Ascending aorta (tissue), 2 donors: ENCODE data around the gene GABPB2. TPM values are rescaled to one million over a fixed set of nuclear protein-coding genes. Genes with fewer than 3 reads are reported as not detected.
"Not testable (repeated sequence)": the region's sequence is repeated elsewhere in the genome, so short reads cannot be mapped to it uniquely, and the experiment has no call there.

ENCODE experiments used
- DNase-seq, 2 donors: peaks; one replicate each; pipeline ENCODE4 v3.0.0-alpha.2; 2019; ENCODE audit warnings: low spot score in 2 of 2
- H3K27ac ChIP-seq, 2 donors: fragments of 200-600 bp; sonication (generic); one replicate each; pipeline ENCODE4 v1.5.1; 2016 to 2017; ENCODE audit warnings: mild to moderate bottlenecking in 1 of 2
- H3K27me3 ChIP-seq: fragments of 200-600 bp; sonication (generic); one replicate; pipeline ENCODE4 v1.5.1; 2017
- H3K36me3 ChIP-seq, 2 donors: fragments of 200-600 bp; sonication (generic); one replicate each; pipeline ENCODE4 v1.5.1; 2016
- H3K4me1 ChIP-seq, 2 donors: fragments of 200-600 bp; sonication (generic); one replicate each; pipeline ENCODE4 v1.5.1; 2016 to 2017; ENCODE audit warnings: mild to moderate bottlenecking in 1 of 2
- H3K4me3 ChIP-seq, 2 donors: fragments of 200-600 bp; sonication (generic); one replicate each; pipeline ENCODE4 v1.5.1; 2016 to 2017; ENCODE audit warnings: mild to moderate bottlenecking in 1 of 2
- H3K9me3 ChIP-seq, 2 donors: fragments of 200-600 bp; sonication (generic); one replicate each; pipeline ENCODE4 v1.5.1; 2016
- intact Hi-C: fragments of 100-400 bp; cut with DNase I; formaldehyde crosslinking; loops from one replicate; pipeline ENCODE4 v1.15.1; 2023
- total RNA-seq: library from RNA; depleted of rRNA; stranded (reverse); fragments of >200 nt; gene quantifications from one replicate; pipeline ENCODE4 v1.1.0, GENCODE V29; 2016
- TF ChIP-seq, protein P1 (sequence below), 3 experiments: fragments of 200-600 bp in 2 of 3; fragments of 450-650 bp in 1 of 3; sonication (generic) in 2 of 3; IDR thresholded peaks; one replicate each; pipeline ENCODE4 v1.5.1; 2016 to 2019; ENCODE audit warnings: antibody characterized with exemption in 3 of 3, mild to moderate bottlenecking in 1 of 3, moderate library complexity in 1 of 3

The GABPB2 gene
- total RNA-seq, 1 donor from 2014 or later: 3.7 TPM

DNA sequence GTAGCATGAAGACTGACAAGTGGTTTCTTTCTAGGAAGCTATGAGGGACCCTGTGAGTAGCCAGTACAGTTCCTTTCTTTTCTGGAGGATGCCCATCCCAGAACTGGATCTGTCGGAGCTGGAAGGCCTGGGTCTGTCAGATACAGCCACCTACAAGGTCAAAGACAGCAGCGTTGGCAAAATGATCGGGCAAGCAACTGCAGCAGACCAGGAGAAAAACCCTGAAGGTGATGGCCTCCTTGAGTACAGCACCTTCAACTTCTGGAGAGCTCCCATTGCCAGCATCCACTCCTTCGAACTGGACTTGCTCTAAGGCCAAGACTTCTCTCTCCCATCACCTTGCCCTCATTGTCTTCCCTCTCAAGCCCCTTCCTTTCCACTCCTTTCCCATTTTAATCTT is 3.4 kb upstream of the GABPB2 start:
- Histone ChIP-seq H3K4me3 (no peak overlapping the region), H3K9me3 (no peaks in the 10 kb centered on the region), H3K36me3 (no peaks in the 10 kb centered on the region), H3K27me3 (no peaks in the 10 kb centered on the region), H3K27ac (no peak overlapping the region), H3K4me1 (peaks cover 0 to 15% of the 10 kb centered on the region in 2 donors)
- peak in 1 of 2 donors; percentile 37 for DNase-seq
- intact Hi-C loops: no loop called here
- TF ChIP-seq, protein P1, sequence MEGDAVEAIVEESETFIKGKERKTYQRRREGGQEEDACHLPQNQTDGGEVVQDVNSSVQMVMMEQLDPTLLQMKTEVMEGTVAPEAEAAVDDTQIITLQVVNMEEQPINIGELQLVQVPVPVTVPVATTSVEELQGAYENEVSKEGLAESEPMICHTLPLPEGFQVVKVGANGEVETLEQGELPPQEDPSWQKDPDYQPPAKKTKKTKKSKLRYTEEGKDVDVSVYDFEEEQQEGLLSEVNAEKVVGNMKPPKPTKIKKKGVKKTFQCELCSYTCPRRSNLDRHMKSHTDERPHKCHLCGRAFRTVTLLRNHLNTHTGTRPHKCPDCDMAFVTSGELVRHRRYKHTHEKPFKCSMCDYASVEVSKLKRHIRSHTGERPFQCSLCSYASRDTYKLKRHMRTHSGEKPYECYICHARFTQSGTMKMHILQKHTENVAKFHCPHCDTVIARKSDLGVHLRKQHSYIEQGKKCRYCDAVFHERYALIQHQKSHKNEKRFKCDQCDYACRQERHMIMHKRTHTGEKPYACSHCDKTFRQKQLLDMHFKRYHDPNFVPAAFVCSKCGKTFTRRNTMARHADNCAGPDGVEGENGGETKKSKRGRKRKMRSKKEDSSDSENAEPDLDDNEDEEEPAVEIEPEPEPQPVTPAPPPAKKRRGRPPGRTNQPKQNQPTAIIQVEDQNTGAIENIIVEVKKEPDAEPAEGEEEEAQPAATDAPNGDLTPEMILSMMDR (IDR thresholded peaks at IDR 0.05): no peak

DNA sequence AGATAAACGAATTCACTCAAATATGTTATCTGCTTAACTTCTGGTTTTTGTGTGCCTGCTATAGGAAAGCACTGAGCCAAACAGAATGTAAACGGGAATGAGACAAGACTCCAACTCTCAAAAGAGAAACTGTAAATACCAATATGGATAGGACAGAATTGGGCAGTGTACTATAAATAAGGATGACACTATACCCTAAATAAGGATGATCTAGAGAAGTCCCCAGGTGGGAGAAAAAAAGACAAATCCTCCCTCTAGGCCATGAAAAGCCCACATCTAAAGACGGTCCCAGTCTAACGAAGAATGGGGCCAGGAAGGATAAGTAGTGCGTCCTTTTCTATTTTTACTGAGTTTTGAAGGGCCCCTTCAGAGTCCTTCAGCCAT is 1.5 kb upstream of the GABPB2 start:
- TF ChIP-seq, protein P1 (IDR thresholded peaks at IDR 0.05): no peak
- DNase-seq: no peak
- intact Hi-C loops: no loop called here
- no peaks in the 10 kb centered on the region for H3K9me3 ChIP-seq
- H3K4me3 ChIP-seq: peak overlapping the region in 1 of 2 donors; percentile 88
- no peaks in the 10 kb centered on the region for H3K36me3 ChIP-seq
- no peaks in the 10 kb centered on the region for H3K27me3 ChIP-seq
- peaks cover 0 to 5% of the 10 kb centered on the region in 2 donors for H3K4me1 ChIP-seq
- peak overlapping the region; percentile 98 to 99 for H3K27ac ChIP-seq

DNA sequence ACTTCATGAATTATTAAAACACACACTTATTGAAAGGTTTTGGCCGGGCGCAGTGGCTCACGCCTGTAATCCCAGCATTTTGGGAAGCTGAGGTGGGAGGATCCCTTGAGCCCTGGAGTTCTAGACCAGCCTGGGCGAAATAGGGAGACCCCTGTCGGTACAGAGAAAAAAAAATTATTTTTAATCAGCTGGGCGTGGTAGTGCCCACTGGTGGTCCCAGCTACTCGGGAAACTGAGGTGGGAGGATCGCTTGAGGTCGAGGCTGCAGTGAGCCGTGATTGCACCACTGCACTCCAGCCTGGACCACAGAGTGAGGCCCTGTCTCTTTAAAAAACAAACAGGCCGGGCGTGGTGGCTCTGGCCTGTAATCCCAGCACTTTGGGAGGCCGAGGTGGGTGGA is 1.7 kb downstream of the GABPB2 start:
- Histone ChIP-seq H3K36me3 (no peaks in the 10 kb centered on the region), H3K27ac (peak overlapping the region in 1 of 2 donors; percentile 98), H3K4me3 (no peak overlapping the region), H3K9me3 (no peaks in the 10 kb centered on the region), H3K4me1 (peaks cover 0 to 5% of the 10 kb centered on the region in 2 donors), H3K27me3 (no peaks in the 10 kb centered on the region)
- DNase-seq: no peak
- intact Hi-C loops: loop anchor here (5.0 kb wide), 2 partner anchors 45 to 710 kb away; partner anchors contain the start of gene RPRD2
- TF ChIP-seq, protein P1 (IDR thresholded peaks at IDR 0.05): no peak

DNA sequence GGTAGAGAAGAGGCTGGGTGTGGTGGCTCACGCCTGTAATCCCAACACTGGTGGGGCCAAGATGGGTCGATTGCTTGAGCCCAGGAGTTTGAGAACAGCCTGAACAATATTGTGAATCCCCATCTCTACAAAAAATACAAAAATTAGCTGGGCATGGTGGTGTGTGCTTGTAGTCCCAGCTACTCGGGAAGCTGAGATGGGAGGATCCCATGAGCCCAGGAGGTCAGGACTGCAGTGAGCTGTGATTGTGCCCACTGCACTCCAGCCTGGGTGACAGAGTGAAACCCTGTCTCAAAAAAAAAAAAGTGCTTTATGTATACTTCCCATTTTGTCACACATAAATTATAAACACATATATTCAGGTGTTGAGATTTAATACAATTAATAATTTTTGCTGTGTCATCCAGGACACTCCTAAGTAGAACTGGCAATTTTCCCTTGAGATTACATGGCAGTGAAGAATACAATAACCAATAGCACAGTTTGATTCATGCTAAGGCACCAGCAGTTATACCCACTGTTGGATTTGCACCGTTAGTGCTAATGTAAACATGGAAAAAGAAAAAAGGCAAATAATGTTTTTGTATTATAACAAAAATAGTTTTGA is 15.5 kb downstream of the GABPB2 start:
- TF ChIP-seq, protein P1 (IDR thresholded peaks at IDR 0.05): no peak
- H3K9me3 ChIP-seq: no peaks in the 10 kb centered on the region
- no peak for DNase-seq
- H3K27me3 ChIP-seq: no peaks in the 10 kb centered on the region
- no peaks in the 10 kb centered on the region for H3K4me1 ChIP-seq
- H3K27ac ChIP-seq: no peak overlapping the region
- H3K4me3 ChIP-seq: no peak overlapping the region
- no peaks in the 10 kb centered on the region for H3K36me3 ChIP-seq
- intact Hi-C loops: no loop called here

DNA sequence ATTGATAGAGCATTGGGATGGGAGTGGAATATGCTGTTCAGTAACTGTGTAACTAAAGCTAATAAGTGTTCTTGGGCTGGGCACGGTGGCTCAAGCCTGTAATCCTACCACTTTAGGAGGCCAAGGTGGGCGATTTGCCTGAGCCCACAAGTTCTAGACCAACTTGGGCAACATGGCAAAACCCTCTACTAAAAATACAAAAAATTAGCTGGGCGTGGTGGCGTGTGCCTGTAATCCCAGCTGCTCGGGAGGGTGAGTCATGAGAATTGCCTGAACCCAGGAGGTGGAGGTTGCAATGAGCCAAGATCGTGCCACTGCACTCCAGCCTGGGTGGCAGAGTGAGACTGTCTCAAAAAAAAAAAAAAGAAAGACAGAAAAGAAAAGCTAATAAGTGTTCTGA is 26.9 kb downstream of the GABPB2 start:
- H3K36me3 ChIP-seq, H3K27ac ChIP-seq, H3K9me3 ChIP-seq, H3K4me3 ChIP-seq, DNase-seq, H3K4me1 ChIP-seq, intact Hi-C loops, H3K27me3 ChIP-seq: not testable (repeated sequence)

DNA sequence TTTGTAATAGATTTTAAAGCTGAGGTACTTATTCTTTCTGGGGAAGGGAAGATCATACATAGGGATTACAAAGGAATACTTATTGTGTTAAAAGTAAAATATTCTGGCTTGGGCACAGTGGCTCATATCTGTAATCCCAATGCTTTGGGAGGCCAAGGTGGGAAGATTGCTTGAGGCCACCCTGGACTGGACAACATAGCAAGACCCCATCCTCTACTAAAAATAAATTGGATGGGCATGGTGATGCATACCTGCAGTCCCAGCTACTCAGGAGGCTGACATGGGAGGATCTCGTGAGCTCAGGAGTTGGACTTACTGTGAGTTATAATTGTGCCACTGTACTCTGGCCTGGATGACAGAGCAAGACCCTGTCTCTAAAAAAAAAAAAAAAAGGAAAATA is 27.6 kb downstream of the GABPB2 start:
- H3K27me3 ChIP-seq: no peaks in the 10 kb centered on the region
- no peak overlapping the region for H3K4me3 ChIP-seq
- no peak overlapping the region for H3K27ac ChIP-seq
- no peak for DNase-seq
- TF ChIP-seq, protein P1 (IDR thresholded peaks at IDR 0.05): no peak
- H3K9me3 ChIP-seq: no peaks in the 10 kb centered on the region
- intact Hi-C loops: no loop called here
- H3K36me3 ChIP-seq: peaks cover 3 to 5% of the 10 kb centered on the region in 2 donors
- no peaks in the 10 kb centered on the region for H3K4me1 ChIP-seq
